K562 (cell line): ENCODE results near the gene OR5F1. TPM values are rescaled to one million over a fixed set of nuclear protein-coding genes. Genes with fewer than 3 reads are reported as not detected.

Experiments
- CEBPG ChIP-seq, 3 experiments: fragments of 200-800 bp in 1 of 3; sonication (Bioruptor generic) in 1 of 3; sonication (generic) in 1 of 3; formaldehyde crosslinking in 1 of 3; IDR thresholded peaks in 2 of 3; conservative IDR thresholded peaks in 1 of 3; 2 replicates each; pipeline versions ENCODE4 v1.6.1 to v1.8.0; 2016 to 2022; ENCODE audit warnings: missing compliant biosample characterization in 2 of 3, missing genetic modification characterization in 2 of 3, mild to moderate bottlenecking in 1 of 3, missing genetic modification reagents in 1 of 3
- HNRNPK ChIP-seq: fragments of 200-400 bp; formaldehyde crosslinking; IDR thresholded peaks from one replicate; pipeline ENCODE4 v1.6.1; 2018; ENCODE audit warnings: mild to moderate bottlenecking, low read depth, low read length; ENCODE audit not compliant: poor library complexity, severe bottlenecking
- NFIX ChIP-seq: fragments of 250-450 bp; sonication (Bioruptor Pico); IDR thresholded peaks from 2 replicates; pipeline ENCODE4 v1.4.0; 2020; ENCODE audit warnings: low read depth, mild to moderate bottlenecking, moderate library complexity
- ZNF263 ChIP-seq: sonication (generic); formaldehyde crosslinking; IDR thresholded peaks from 2 replicates; pipeline ENCODE4 v1.8.0; 2022; ENCODE audit warnings: mild to moderate bottlenecking, missing genetic modification reagents, borderline replicate concordance
- polyA plus RNA-seq, 8 experiments: library from polyadenylated mRNA; depleted of rRNA in 4 of 8; stranded (reverse) in 5 of 8; unstranded in 3 of 8; fragments of >200 nt; fragmentation: Nextera tagmentation in 2 of 8; fragmentation: Illumina TruSeq in 1 of 8; extraction: Ambion mirVana in 2 of 8; extraction: Trizol in 1 of 8; gene quantifications; 2 replicates each; pipeline versions ENCODE4 v1.2.1 to v1.2.3, GENCODE V29; 2011 to 2014; ENCODE audit warnings: inconsistent platforms in 1 of 8, missing spikeins in 1 of 8
- total RNA-seq, 7 experiments: library from RNA; depleted of rRNA in 6 of 7; stranded (reverse); fragments of >200 nt in 6 of 7; fragmentation: Illumina TruSeq in 2 of 7; extraction: Trizol in 2 of 7; gene quantifications; 2 replicates each; pipeline versions ENCODE4 v1.2.1 to v1.2.3, GENCODE V29; 2011 to 2021; ENCODE audit warnings: low replicate concordance in 1 of 7
- TF ChIP-seq, protein P1 (sequence below): fragments of 200-800 bp; sonication (Bioruptor generic); IDR thresholded peaks from 2 replicates; pipeline ENCODE4 v1.6.1; 2016; ENCODE audit warnings: missing genetic modification characterization, missing compliant biosample characterization
- TF ChIP-seq, protein P2 (sequence below): fragments of 450-650 bp; IDR thresholded peaks from 2 replicates; pipeline ENCODE4 v1.6.1; 2016; ENCODE audit warnings: low read depth

Gene OR5F1
- total and polyA plus RNA-seq, 9 of the 15 experiments (the other 6 are each of a cell fraction or from before 2014, with no cell fraction given), result not detected

DNA sequence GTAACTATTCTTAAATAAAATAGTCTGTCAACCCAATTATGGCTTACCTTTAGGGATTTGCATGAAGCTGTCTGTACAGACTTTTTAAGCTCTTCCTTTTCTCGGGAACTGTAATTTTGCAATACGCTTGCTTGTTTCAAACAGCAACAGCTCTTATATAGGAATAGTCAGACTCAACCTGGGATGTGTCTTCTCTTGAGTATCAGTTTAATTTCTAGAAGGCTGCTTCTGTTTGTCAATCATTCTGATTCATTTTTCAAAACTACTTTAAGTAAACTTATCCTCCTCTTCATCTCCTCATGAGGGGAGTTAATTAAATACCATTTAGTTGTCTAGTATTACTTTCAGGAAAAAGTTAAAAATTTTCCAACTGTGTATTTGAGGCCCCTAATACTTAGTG, 24.6 kb downstream of the OR5F1 start, which contains the start of gene OR10AG1 (continued):
- TF ChIP-seq, protein P1, sequence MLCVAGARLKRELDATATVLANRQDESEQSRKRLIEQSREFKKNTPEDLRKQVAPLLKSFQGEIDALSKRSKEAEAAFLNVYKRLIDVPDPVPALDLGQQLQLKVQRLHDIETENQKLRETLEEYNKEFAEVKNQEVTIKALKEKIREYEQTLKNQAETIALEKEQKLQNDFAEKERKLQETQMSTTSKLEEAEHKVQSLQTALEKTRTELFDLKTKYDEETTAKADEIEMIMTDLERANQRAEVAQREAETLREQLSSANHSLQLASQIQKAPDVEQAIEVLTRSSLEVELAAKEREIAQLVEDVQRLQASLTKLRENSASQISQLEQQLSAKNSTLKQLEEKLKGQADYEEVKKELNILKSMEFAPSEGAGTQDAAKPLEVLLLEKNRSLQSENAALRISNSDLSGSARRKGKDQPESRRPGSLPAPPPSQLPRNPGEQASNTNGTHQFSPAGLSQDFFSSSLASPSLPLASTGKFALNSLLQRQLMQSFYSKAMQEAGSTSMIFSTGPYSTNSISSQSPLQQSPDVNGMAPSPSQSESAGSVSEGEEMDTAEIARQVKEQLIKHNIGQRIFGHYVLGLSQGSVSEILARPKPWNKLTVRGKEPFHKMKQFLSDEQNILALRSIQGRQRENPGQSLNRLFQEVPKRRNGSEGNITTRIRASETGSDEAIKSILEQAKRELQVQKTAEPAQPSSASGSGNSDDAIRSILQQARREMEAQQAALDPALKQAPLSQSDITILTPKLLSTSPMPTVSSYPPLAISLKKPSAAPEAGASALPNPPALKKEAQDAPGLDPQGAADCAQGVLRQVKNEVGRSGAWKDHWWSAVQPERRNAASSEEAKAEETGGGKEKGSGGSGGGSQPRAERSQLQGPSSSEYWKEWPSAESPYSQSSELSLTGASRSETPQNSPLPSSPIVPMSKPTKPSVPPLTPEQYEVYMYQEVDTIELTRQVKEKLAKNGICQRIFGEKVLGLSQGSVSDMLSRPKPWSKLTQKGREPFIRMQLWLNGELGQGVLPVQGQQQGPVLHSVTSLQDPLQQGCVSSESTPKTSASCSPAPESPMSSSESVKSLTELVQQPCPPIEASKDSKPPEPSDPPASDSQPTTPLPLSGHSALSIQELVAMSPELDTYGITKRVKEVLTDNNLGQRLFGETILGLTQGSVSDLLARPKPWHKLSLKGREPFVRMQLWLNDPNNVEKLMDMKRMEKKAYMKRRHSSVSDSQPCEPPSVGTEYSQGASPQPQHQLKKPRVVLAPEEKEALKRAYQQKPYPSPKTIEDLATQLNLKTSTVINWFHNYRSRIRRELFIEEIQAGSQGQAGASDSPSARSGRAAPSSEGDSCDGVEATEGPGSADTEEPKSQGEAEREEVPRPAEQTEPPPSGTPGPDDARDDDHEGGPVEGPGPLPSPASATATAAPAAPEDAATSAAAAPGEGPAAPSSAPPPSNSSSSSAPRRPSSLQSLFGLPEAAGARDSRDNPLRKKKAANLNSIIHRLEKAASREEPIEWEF, result no peak
- TF ChIP-seq CEBPG (CRISPR knock-in tag; IDR thresholded peaks at IDR 0.05), result no peak
- no peak for TF ChIP-seq CEBPG (tag; conservative IDR thresholded peaks at IDR 0.05 in 1 of 2, IDR thresholded peaks at IDR 0.05 in 1 of 2)
- no peak for TF ChIP-seq ZNF263 (CRISPR knock-in tag)
- no peak for TF ChIP-seq HNRNPK
- no peak for TF ChIP-seq NFIX (CRISPR knock-in tag)
- TF ChIP-seq, protein P2, sequence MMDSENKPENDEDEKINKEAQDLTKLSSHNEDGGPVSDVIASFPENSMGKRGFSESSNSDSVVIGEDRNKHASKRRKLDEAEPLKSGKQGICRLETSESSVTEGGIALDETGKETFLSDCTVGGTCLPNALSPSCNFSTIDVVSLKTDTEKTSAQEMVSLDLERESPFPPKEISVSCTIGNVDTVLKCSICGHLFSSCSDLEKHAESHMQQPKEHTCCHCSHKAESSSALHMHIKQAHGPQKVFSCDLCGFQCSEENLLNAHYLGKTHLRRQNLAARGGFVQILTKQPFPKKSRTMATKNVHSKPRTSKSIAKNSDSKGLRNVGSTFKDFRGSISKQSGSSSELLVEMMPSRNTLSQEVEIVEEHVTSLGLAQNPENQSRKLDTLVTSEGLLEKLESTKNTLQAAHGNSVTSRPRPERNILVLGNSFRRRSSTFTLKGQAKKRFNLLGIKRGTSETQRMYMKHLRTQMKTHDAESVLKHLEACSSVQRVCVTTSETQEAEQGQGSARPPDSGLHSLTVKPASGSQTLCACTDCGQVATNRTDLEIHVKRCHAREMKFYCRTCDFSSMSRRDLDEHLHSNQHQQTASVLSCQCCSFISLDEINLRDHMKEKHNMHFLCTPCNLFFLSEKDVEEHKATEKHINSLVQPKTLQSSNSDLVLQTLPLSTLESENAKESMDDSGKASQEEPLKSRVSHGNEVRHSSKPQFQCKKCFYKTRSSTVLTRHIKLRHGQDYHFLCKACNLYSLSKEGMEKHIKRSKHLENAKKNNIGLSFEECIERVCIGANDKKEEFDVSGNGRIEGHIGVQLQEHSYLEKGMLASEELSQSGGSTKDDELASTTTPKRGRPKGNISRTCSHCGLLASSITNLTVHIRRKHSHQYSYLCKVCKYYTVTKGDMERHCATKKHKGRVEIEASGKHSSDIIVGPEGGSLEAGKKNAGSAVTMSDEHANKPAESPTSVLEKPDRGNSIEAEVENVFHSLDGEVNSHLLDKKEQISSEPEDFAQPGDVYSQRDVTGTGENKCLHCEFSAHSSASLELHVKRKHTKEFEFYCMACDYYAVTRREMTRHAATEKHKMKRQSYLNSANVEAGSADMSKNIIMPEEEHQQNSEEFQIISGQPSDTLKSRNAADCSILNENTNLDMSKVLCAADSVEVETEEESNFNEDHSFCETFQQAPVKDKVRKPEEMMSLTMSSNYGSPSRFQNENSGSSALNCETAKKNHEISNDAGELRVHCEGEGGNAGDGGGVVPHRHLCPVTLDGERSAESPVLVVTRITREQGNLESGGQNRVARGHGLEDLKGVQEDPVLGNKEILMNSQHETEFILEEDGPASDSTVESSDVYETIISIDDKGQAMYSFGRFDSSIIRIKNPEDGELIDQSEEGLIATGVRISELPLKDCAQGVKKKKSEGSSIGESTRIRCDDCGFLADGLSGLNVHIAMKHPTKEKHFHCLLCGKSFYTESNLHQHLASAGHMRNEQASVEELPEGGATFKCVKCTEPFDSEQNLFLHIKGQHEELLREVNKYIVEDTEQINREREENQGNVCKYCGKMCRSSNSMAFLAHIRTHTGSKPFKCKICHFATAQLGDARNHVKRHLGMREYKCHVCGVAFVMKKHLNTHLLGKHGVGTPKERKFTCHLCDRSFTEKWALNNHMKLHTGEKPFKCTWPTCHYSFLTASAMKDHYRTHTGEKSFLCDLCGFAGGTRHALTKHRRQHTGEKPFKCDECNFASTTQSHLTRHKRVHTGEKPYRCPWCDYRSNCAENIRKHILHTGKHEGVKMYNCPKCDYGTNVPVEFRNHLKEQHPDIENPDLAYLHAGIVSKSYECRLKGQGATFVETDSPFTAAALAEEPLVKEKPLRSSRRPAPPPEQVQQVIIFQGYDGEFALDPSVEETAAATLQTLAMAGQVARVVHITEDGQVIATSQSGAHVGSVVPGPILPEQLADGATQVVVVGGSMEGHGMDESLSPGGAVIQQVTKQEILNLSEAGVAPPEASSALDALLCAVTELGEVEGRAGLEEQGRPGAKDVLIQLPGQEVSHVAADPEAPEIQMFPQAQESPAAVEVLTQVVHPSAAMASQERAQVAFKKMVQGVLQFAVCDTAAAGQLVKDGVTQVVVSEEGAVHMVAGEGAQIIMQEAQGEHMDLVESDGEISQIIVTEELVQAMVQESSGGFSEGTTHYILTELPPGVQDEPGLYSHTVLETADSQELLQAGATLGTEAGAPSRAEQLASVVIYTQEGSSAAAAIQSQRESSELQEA, result no peak
